Measurements from ENCODE around the gene PER2. TPM values are rescaled to one million over a fixed set of nuclear protein-coding genes. Genes with fewer than 3 reads are reported as not detected.

The PER2 gene
- total and polyA plus RNA-seq, 10 of the 15 experiments (the other 5 are each of a cell fraction or from before 2014, with no cell fraction given), result 1.5 to 15.1 (median 4.6) TPM

DNA sequence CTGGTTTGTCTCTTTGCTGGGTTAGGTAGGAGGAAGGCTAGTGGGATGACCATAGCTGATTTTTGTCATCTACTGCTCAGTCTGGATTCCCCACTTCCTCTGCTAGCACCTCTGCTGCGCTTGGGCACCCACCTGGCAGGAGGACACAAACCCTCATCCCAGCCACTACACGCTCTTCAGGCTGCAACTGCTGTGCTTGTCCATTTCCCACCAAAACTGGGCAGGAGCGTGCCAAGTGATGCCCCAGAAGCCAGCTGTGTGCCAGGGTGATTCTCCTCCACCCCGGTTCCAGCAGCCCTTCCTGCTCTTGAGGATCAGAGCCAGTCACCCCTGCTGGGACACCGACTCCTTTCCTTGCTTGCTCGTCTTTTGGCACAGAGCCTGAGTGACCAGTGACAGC, 15.7 kb upstream of the PER2 start (continued):
- TF ChIP-seq, protein P1, sequence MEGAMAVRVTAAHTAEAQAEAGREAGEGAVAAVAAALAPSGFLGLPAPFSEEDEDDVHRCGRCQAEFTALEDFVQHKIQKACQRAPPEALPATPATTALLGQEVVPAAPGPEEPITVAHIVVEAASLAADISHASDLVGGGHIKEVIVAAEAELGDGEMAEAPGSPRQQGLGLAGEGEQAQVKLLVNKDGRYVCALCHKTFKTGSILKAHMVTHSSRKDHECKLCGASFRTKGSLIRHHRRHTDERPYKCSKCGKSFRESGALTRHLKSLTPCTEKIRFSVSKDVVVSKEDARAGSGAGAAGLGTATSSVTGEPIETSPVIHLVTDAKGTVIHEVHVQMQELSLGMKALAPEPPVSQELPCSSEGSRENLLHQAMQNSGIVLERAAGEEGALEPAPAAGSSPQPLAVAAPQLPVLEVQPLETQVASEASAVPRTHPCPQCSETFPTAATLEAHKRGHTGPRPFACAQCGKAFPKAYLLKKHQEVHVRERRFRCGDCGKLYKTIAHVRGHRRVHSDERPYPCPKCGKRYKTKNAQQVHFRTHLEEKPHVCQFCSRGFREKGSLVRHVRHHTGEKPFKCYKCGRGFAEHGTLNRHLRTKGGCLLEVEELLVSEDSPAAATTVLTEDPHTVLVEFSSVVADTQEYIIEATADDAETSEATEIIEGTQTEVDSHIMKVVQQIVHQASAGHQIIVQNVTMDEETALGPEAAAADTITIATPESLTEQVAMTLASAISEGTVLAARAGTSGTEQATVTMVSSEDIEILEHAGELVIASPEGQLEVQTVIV (IDR thresholded peaks at IDR 0.05; ENCODE audit: borderline replicate concordance, partially characterized antibody), result no peak
- no peak for TF ChIP-seq ZNF384 (IDR thresholded peaks at IDR 0.05; ENCODE audit: borderline replicate concordance, low read depth, low read length)
- TF ChIP-seq, protein P2, sequence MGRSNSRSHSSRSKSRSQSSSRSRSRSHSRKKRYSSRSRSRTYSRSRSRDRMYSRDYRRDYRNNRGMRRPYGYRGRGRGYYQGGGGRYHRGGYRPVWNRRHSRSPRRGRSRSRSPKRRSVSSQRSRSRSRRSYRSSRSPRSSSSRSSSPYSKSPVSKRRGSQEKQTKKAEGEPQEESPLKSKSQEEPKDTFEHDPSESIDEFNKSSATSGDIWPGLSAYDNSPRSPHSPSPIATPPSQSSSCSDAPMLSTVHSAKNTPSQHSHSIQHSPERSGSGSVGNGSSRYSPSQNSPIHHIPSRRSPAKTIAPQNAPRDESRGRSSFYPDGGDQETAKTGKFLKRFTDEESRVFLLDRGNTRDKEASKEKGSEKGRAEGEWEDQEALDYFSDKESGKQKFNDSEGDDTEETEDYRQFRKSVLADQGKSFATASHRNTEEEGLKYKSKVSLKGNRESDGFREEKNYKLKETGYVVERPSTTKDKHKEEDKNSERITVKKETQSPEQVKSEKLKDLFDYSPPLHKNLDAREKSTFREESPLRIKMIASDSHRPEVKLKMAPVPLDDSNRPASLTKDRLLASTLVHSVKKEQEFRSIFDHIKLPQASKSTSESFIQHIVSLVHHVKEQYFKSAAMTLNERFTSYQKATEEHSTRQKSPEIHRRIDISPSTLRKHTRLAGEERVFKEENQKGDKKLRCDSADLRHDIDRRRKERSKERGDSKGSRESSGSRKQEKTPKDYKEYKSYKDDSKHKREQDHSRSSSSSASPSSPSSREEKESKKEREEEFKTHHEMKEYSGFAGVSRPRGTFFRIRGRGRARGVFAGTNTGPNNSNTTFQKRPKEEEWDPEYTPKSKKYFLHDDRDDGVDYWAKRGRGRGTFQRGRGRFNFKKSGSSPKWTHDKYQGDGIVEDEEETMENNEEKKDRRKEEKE (IDR thresholded peaks at IDR 0.05), result no peak
- TF ChIP-seq, protein P3, sequence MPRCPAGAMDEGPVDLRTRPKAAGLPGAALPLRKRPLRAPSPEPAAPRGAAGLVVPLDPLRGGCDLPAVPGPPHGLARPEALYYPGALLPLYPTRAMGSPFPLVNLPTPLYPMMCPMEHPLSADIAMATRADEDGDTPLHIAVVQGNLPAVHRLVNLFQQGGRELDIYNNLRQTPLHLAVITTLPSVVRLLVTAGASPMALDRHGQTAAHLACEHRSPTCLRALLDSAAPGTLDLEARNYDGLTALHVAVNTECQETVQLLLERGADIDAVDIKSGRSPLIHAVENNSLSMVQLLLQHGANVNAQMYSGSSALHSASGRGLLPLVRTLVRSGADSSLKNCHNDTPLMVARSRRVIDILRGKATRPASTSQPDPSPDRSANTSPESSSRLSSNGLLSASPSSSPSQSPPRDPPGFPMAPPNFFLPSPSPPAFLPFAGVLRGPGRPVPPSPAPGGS (IDR thresholded peaks at IDR 0.05; ENCODE audit: borderline replicate concordance, insufficient read depth, low read depth, low read length, poor library complexity, severe bottlenecking), result no peak
- no peak for TF ChIP-seq SUPT20H (IDR thresholded peaks at IDR 0.05; ENCODE audit: borderline replicate concordance, control insufficient read depth, low read depth, low read length)
- TF ChIP-seq, protein P4, sequence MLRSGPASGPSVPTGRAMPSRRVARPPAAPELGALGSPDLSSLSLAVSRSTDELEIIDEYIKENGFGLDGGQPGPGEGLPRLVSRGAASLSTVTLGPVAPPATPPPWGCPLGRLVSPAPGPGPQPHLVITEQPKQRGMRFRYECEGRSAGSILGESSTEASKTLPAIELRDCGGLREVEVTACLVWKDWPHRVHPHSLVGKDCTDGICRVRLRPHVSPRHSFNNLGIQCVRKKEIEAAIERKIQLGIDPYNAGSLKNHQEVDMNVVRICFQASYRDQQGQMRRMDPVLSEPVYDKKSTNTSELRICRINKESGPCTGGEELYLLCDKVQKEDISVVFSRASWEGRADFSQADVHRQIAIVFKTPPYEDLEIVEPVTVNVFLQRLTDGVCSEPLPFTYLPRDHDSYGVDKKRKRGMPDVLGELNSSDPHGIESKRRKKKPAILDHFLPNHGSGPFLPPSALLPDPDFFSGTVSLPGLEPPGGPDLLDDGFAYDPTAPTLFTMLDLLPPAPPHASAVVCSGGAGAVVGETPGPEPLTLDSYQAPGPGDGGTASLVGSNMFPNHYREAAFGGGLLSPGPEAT (IDR thresholded peaks at IDR 0.05; ENCODE audit: low read depth), result no peak

Measured in GM12878 (cell line).